Breast epithelium (tissue), 4 donors: ENCODE data around the gene RBP3. TPM values are rescaled to one million over a fixed set of nuclear protein-coding genes. Genes with fewer than 3 reads are reported as not detected.

ENCODE experiments used
- DNase-seq, 2 donors: peaks; one replicate each; pipeline ENCODE4 v3.0.0-alpha.2; 2019; ENCODE audit warnings: low spot score in 2 of 2
- H3K27ac ChIP-seq, 2 donors: fragments of 200-600 bp; sonication (generic) in 1 of 2; one replicate each; pipeline ENCODE4 v1.5.1; 2016 to 2019; ENCODE audit warnings: mild to moderate bottlenecking in 1 of 2
- H3K27me3 ChIP-seq, 2 donors: fragments of 200-600 bp; sonication (generic) in 1 of 2; one replicate each; pipeline versions ENCODE4 v1.5.1 to v1.6.0; 2017 to 2019; ENCODE audit warnings: control low read depth in 1 of 2, mild to moderate bottlenecking in 1 of 2
- H3K36me3 ChIP-seq: fragments of 200-600 bp; one replicate; pipeline ENCODE4 v1.5.1; 2019
- H3K4me1 ChIP-seq, 2 donors: fragments of 200-600 bp; sonication (generic); one replicate each; pipeline ENCODE4 v1.5.1; 2016 to 2019; ENCODE audit warnings: control low read depth in 1 of 2
- H3K4me3 ChIP-seq, 3 donors: fragments of 200-600 bp; sonication (generic); 1 replicate in 2 of 3; 2 replicates in 1 of 3; pipeline ENCODE4 v1.5.1; 2016 to 2019; ENCODE audit warnings: mild to moderate bottlenecking in 3 of 3, moderate library complexity in 2 of 3
- H3K9me3 ChIP-seq, 2 donors: fragments of 200-600 bp; sonication (generic) in 1 of 2; one replicate each; pipeline ENCODE4 v1.5.1; 2016 to 2019; ENCODE audit warnings: control low read depth in 1 of 2
- CTCF ChIP-seq, 3 donors: fragments of 450-650 bp; IDR thresholded peaks; one replicate each; pipeline ENCODE4 v1.5.1; 2016 to 2017; ENCODE audit warnings: antibody characterized with exemption in 3 of 3, mild to moderate bottlenecking in 3 of 3, moderate library complexity in 3 of 3
- POLR2A ChIP-seq: fragments of 450-650 bp; IDR thresholded peaks from one replicate; pipeline ENCODE4 v1.6.1; 2016; ENCODE audit warnings: antibody characterized with exemption, mild to moderate bottlenecking, moderate library complexity
- POLR2AphosphoS5 ChIP-seq, 3 donors: sonication (generic); formaldehyde crosslinking; IDR thresholded peaks; one replicate each; pipeline ENCODE4 v1.6.1; 2017; ENCODE audit warnings: antibody characterized with exemption in 3 of 3
- intact Hi-C: fragments of 100-400 bp; cut with DNase I; formaldehyde crosslinking; loops from one replicate; pipeline ENCODE4 v1.15.1; 2023; ENCODE audit warnings: low total_unique reads
- total RNA-seq, 3 donors: library from RNA; depleted of rRNA; stranded (reverse); fragments of >200 nt; gene quantifications; one replicate each; pipeline ENCODE4 v1.1.0, GENCODE V29; 2016

The RBP3 gene
- total RNA-seq, 3 donors from 2014 or later, result not detected

- Histone ChIP-seq H3K9me3 (no peaks in the 10 kb centered on the region), H3K4me1 (no peaks in the 10 kb centered on the region), H3K27ac (no peak overlapping the region), H3K27me3 (no peaks in the 10 kb centered on the region), H3K36me3 (no peaks in the 10 kb centered on the region), H3K4me3 (no peak overlapping the region)
- intact Hi-C loops, result no loop called here
- DNase-seq, result no peak
- TF ChIP-seq POLR2AphosphoS5 (IDR thresholded peaks at IDR 0.05), result no peak
- TF ChIP-seq POLR2A, result no peak
- TF ChIP-seq CTCF (IDR thresholded peaks at IDR 0.05), result no peak
These were observed 15.8 kb upstream of the RBP3 start for GRCh38 chr10:47332371-47332770.

- Histone ChIP-seq H3K4me3 (no peak overlapping the region), H3K9me3 (no peaks in the 10 kb centered on the region), H3K27ac (no peak overlapping the region), H3K27me3 (no peaks in the 10 kb centered on the region), H3K36me3 (no peaks in the 10 kb centered on the region), H3K4me1 (no peaks in the 10 kb centered on the region)
- intact Hi-C loops, result no loop called here
- TF ChIP-seq POLR2AphosphoS5 (IDR thresholded peaks at IDR 0.05) (no peak), POLR2A (no peak), CTCF (IDR thresholded peaks at IDR 0.05) (no peak)
- no peak for DNase-seq
These were observed 15.2 kb upstream of the RBP3 start for GRCh38 chr10:47332946-47333345.

- Histone ChIP-seq H3K27ac (no peak overlapping the region), H3K4me1 (no peaks in the 10 kb centered on the region), H3K9me3 (no peaks in the 10 kb centered on the region), H3K36me3 (no peaks in the 10 kb centered on the region), H3K27me3 (no peaks in the 10 kb centered on the region), H3K4me3 (no peak overlapping the region)
- DNase-seq, result no peak
- intact Hi-C loops, result no loop called here
- no peak for TF ChIP-seq CTCF (IDR thresholded peaks at IDR 0.05)
- no peak for TF ChIP-seq POLR2AphosphoS5 (IDR thresholded peaks at IDR 0.05)
- no peak for TF ChIP-seq POLR2A
These were observed 14.6 kb upstream of the RBP3 start for GRCh38 chr10:47333532-47333931.

- H3K4me3 ChIP-seq, result no peak overlapping the region
- no peaks in the 10 kb centered on the region for H3K9me3 ChIP-seq
- no peak for TF ChIP-seq POLR2AphosphoS5 (IDR thresholded peaks at IDR 0.05)
- TF ChIP-seq CTCF (IDR thresholded peaks at IDR 0.05), result no peak
- TF ChIP-seq POLR2A, result no peak
- no peaks in the 10 kb centered on the region for H3K27me3 ChIP-seq
- H3K36me3 ChIP-seq, result no peaks in the 10 kb centered on the region
- intact Hi-C loops, result no loop called here
- H3K27ac ChIP-seq, result no peak overlapping the region
- no peaks in the 10 kb centered on the region for H3K4me1 ChIP-seq
- DNase-seq, result no peak
These were observed 13.5 kb upstream of the RBP3 start for GRCh38 chr10:47334466-47335295.

- Histone ChIP-seq H3K4me1 (no peaks in the 10 kb centered on the region), H3K9me3 (no peaks in the 10 kb centered on the region), H3K36me3 (no peaks in the 10 kb centered on the region), H3K27ac (no peak overlapping the region), H3K27me3 (no peaks in the 10 kb centered on the region), H3K4me3 (no peak overlapping the region)
- intact Hi-C loops, result no loop called here
- DNase-seq, result no peak
- TF ChIP-seq CTCF (IDR thresholded peaks at IDR 0.05) (no peak), POLR2A (no peak), POLR2AphosphoS5 (IDR thresholded peaks at IDR 0.05) (no peak)
These were observed 12.3 kb upstream of the RBP3 start for GRCh38 chr10:47335906-47336305.
